HepG2 (cell line): Measurements from ENCODE around the gene LTV1. TPM values are rescaled to one million over a fixed set of nuclear protein-coding genes. Genes with fewer than 3 reads are reported as not detected.

ENCODE experiments used
- ARNT ChIP-seq: fragments of 450-650 bp; IDR thresholded peaks from 2 replicates; pipeline ENCODE4 v1.6.1; 2017
- ERF ChIP-seq: IDR thresholded peaks from 2 replicates; pipeline ENCODE4 v1.6.1; 2018; ENCODE audit warnings: missing biosample characterization, missing genetic modification reagents
- FOXJ3 ChIP-seq: sonication (generic); formaldehyde crosslinking; IDR thresholded peaks from 2 replicates; pipeline ENCODE4 v1.4.0; 2020; ENCODE audit warnings: missing genetic modification reagents, mild to moderate bottlenecking, borderline replicate concordance
- JUN ChIP-seq: sonication (generic); formaldehyde crosslinking; IDR thresholded peaks from 2 replicates; pipeline ENCODE4 v1.4.0; 2020; ENCODE audit warnings: mild to moderate bottlenecking, missing genetic modification reagents
- KLF9 ChIP-seq: IDR thresholded peaks from 2 replicates; pipeline ENCODE4 v1.6.1; 2016; ENCODE audit warnings: low read depth
- MATR3 ChIP-seq: sonication (generic); formaldehyde crosslinking; IDR thresholded peaks from 2 replicates; pipeline ENCODE4 v1.4.0; 2020; ENCODE audit warnings: missing genetic modification reagents
- NFIB ChIP-seq: sonication (generic); formaldehyde crosslinking; IDR thresholded peaks from 2 replicates; pipeline ENCODE4 v1.9.0; 2021; ENCODE audit warnings: missing genetic modification reagents, mild to moderate bottlenecking, borderline replicate concordance
- NFIC ChIP-seq: IDR thresholded peaks from 2 replicates; pipeline ENCODE4 v1.6.1; 2012; ENCODE audit warnings: mild to moderate bottlenecking, low read length, inconsistent platforms
- SETDB1 ChIP-seq: sonication (generic); formaldehyde crosslinking; IDR thresholded peaks from 2 replicates; pipeline ENCODE4 v1.5.1; 2020; ENCODE audit warnings: missing genetic modification reagents, mild to moderate bottlenecking, borderline replicate concordance
- SP4 ChIP-seq: sonication (generic); formaldehyde crosslinking; IDR thresholded peaks from 2 replicates; pipeline ENCODE4 v1.8.1; 2023; ENCODE audit warnings: mild to moderate bottlenecking, missing genetic modification reagents
- ZMYM2 ChIP-seq: sonication (generic); formaldehyde crosslinking; IDR thresholded peaks from 2 replicates; pipeline ENCODE4 v1.8.0; 2022; ENCODE audit warnings: mild to moderate bottlenecking, missing genetic modification reagents
- ZNF12 ChIP-seq: sonication (generic); formaldehyde crosslinking; IDR thresholded peaks from 2 replicates; pipeline ENCODE4 v1.5.0; 2020; ENCODE audit warnings: missing genetic modification reagents
- ZNF121 ChIP-seq: sonication (generic); formaldehyde crosslinking; IDR thresholded peaks from 2 replicates; pipeline ENCODE4 v1.5.0; 2020; ENCODE audit warnings: mild to moderate bottlenecking, missing genetic modification reagents
- ZNF232 ChIP-seq: sonication (generic); formaldehyde crosslinking; IDR thresholded peaks from 2 replicates; pipeline ENCODE4 v1.4.0; 2020; ENCODE audit warnings: missing genetic modification reagents, borderline replicate concordance
- ZNF670 ChIP-seq: sonication (generic); formaldehyde crosslinking; IDR thresholded peaks from 2 replicates; pipeline ENCODE4 v1.8.0; 2022; ENCODE audit warnings: mild to moderate bottlenecking, missing genetic modification reagents, borderline replicate concordance
- polyA plus RNA-seq, 8 experiments: library from polyadenylated mRNA; depleted of rRNA in 3 of 8; stranded (reverse) in 7 of 8; unstranded in 1 of 8; fragments of >200 nt; fragmentation: Illumina TruSeq in 4 of 8; extraction: Trizol in 4 of 8; gene quantifications; 2 replicates each; pipeline versions ENCODE4 v1.2.1 to v1.2.3, GENCODE V29; 2011 to 2016; ENCODE audit warnings: low read depth in 4 of 8, missing spikeins in 1 of 8, mixed read lengths in 1 of 8; ENCODE audit not compliant: insufficient read depth in 1 of 8
- total RNA-seq, 5 experiments: library from RNA; depleted of rRNA; stranded (reverse); fragments of >200 nt; fragmentation: Illumina TruSeq; extraction: Trizol; gene quantifications; 2 replicates each; pipeline ENCODE4 v1.2.3, GENCODE V29; 2016; ENCODE audit warnings: low read depth in 1 of 5
- TF ChIP-seq, protein P1 (sequence below): sonication (generic); formaldehyde crosslinking; IDR thresholded peaks from 2 replicates; pipeline ENCODE4 v1.5.1; 2020; ENCODE audit warnings: missing genetic modification reagents, mild to moderate bottlenecking, borderline replicate concordance
- TF ChIP-seq, protein P2 (sequence below): sonication (generic); formaldehyde crosslinking; IDR thresholded peaks from 2 replicates; pipeline ENCODE4 v1.4.0; 2020; ENCODE audit warnings: missing genetic modification reagents
- TF ChIP-seq, protein P3 (sequence below): sonication (generic); formaldehyde crosslinking; IDR thresholded peaks from 2 replicates; pipeline ENCODE4 v1.4.0; 2020; ENCODE audit warnings: mild to moderate bottlenecking, missing genetic modification reagents
- TF ChIP-seq, protein P4 (sequence below): sonication (generic); formaldehyde crosslinking; conservative IDR thresholded peaks from 2 replicates; pipeline ENCODE4 v1.8.0; 2022; ENCODE audit warnings: mild to moderate bottlenecking, moderate library complexity, missing genetic modification reagents
- TF ChIP-seq, protein P5 (sequence below): sonication (generic); formaldehyde crosslinking; IDR thresholded peaks from 2 replicates; pipeline ENCODE4 v1.9.0; 2021; ENCODE audit warnings: missing genetic modification reagents, borderline replicate concordance
- TF ChIP-seq, protein P6 (sequence below): sonication (generic); formaldehyde crosslinking; IDR thresholded peaks from 2 replicates; pipeline ENCODE4 v1.4.0; 2020; ENCODE audit warnings: mild to moderate bottlenecking, missing genetic modification reagents

The LTV1 gene
- total and polyA plus RNA-seq, 2 of the 13 experiments (the other 11 are each of a cell fraction or from before 2014, with no cell fraction given) = 21.1 to 85.8 TPM

DNA sequence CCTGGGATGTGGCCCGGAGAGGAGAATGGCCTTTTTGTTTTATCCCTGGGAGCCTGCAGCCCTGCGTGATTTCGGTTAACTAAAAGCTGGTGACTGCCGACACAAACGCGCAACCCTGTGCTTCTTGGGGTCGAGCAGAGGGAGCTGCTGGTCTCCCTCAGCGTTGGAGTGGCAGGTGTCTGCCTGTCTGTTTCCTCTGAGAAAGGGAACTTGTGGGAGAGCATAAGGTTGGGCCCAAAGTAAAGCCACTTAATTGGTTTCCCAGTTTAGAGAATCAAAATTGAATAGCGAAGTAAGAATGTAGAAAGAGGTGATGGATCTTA lies 500 bp downstream of the LTV1 start (continued):
- TF ChIP-seq, protein P1, sequence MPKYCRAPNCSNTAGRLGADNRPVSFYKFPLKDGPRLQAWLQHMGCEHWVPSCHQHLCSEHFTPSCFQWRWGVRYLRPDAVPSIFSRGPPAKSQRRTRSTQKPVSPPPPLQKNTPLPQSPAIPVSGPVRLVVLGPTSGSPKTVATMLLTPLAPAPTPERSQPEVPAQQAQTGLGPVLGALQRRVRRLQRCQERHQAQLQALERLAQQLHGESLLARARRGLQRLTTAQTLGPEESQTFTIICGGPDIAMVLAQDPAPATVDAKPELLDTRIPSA (CRISPR knock-in tag) = 0 out of 2 replicates have a peak, but pooled peaks have one; percentile 18
- TF ChIP-seq, protein P2, sequence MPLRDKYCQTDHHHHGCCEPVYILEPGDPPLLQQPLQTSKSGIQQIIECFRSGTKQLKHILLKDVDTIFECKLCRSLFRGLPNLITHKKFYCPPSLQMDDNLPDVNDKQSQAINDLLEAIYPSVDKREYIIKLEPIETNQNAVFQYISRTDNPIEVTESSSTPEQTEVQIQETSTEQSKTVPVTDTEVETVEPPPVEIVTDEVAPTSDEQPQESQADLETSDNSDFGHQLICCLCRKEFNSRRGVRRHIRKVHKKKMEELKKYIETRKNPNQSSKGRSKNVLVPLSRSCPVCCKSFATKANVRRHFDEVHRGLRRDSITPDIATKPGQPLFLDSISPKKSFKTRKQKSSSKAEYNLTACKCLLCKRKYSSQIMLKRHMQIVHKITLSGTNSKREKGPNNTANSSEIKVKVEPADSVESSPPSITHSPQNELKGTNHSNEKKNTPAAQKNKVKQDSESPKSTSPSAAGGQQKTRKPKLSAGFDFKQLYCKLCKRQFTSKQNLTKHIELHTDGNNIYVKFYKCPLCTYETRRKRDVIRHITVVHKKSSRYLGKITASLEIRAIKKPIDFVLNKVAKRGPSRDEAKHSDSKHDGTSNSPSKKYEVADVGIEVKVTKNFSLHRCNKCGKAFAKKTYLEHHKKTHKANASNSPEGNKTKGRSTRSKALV (CRISPR knock-in tag) = no peak
- no peak for TF ChIP-seq KLF9
- TF ChIP-seq MATR3 (CRISPR knock-in tag) = no peak
- TF ChIP-seq ZNF121 (CRISPR knock-in tag) = 0 out of 2 replicates have a peak, but pooled peaks have one; percentile 6
- TF ChIP-seq FOXJ3 (CRISPR knock-in tag) = no peak
- TF ChIP-seq NFIC = peak; percentile 51; the same call in 1 of the 2 replicates
- TF ChIP-seq, protein P3, sequence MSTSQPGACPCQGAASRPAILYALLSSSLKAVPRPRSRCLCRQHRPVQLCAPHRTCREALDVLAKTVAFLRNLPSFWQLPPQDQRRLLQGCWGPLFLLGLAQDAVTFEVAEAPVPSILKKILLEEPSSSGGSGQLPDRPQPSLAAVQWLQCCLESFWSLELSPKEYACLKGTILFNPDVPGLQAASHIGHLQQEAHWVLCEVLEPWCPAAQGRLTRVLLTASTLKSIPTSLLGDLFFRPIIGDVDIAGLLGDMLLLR = no peak
- TF ChIP-seq ZMYM2 (CRISPR knock-in tag) = no peak; the same call in 1 of the 2 replicates
- no peak for TF ChIP-seq ZNF670
- TF ChIP-seq ARNT = no peak
- TF ChIP-seq JUN (CRISPR knock-in tag) = no peak
- no peak for TF ChIP-seq SETDB1 (CRISPR knock-in tag)
- peak; percentile 95 for TF ChIP-seq NFIB
- TF ChIP-seq ZNF232 (CRISPR knock-in tag) = no peak
- TF ChIP-seq, protein P4, sequence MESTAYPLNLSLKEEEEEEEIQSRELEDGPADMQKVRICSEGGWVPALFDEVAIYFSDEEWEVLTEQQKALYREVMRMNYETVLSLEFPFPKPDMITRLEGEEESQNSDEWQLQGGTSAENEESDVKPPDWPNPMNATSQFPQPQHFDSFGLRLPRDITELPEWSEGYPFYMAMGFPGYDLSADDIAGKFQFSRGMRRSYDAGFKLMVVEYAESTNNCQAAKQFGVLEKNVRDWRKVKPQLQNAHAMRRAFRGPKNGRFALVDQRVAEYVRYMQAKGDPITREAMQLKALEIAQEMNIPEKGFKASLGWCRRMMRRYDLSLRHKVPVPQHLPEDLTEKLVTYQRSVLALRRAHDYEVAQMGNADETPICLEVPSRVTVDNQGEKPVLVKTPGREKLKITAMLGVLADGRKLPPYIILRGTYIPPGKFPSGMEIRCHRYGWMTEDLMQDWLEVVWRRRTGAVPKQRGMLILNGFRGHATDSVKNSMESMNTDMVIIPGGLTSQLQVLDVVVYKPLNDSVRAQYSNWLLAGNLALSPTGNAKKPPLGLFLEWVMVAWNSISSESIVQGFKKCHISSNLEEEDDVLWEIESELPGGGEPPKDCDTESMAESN (CRISPR knock-in tag) = no peak
- TF ChIP-seq, protein P5, sequence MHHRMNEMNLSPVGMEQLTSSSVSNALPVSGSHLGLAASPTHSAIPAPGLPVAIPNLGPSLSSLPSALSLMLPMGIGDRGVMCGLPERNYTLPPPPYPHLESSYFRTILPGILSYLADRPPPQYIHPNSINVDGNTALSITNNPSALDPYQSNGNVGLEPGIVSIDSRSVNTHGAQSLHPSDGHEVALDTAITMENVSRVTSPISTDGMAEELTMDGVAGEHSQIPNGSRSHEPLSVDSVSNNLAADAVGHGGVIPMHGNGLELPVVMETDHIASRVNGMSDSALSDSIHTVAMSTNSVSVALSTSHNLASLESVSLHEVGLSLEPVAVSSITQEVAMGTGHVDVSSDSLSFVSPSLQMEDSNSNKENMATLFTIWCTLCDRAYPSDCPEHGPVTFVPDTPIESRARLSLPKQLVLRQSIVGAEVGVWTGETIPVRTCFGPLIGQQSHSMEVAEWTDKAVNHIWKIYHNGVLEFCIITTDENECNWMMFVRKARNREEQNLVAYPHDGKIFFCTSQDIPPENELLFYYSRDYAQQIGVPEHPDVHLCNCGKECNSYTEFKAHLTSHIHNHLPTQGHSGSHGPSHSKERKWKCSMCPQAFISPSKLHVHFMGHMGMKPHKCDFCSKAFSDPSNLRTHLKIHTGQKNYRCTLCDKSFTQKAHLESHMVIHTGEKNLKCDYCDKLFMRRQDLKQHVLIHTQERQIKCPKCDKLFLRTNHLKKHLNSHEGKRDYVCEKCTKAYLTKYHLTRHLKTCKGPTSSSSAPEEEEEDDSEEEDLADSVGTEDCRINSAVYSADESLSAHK (CRISPR knock-in tag) = no peak
- TF ChIP-seq ERF (CRISPR knock-in tag) = no peak
- TF ChIP-seq SP4 (CRISPR knock-in tag) = no peak
- TF ChIP-seq, protein P6, sequence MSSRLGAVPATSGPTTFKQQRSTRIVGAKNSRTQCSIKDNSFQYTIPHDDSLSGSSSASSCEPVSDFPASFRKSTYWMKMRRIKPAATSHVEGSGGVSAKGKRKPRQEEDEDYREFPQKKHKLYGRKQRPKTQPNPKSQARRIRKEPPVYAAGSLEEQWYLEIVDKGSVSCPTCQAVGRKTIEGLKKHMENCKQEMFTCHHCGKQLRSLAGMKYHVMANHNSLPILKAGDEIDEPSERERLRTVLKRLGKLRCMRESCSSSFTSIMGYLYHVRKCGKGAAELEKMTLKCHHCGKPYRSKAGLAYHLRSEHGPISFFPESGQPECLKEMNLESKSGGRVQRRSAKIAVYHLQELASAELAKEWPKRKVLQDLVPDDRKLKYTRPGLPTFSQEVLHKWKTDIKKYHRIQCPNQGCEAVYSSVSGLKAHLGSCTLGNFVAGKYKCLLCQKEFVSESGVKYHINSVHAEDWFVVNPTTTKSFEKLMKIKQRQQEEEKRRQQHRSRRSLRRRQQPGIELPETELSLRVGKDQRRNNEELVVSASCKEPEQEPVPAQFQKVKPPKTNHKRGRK (CRISPR knock-in tag) = 0 out of 2 replicates have a peak, but pooled peaks have one; percentile 6
- TF ChIP-seq ZNF12 (CRISPR knock-in tag) = no peak
